K562 (cell line): ENCODE results near the gene CERS6. TPM values are rescaled to one million over a fixed set of nuclear protein-coding genes. Genes with fewer than 3 reads are reported as not detected.

Experiments
- ATF1 ChIP-seq, 2 experiments: fragments of 450-650 bp in 1 of 2; IDR thresholded peaks; 2 replicates each; pipeline ENCODE4 v1.6.1; 2016; ENCODE audit warnings: missing compliant biosample characterization in 1 of 2, missing genetic modification characterization in 1 of 2
- BMI1 ChIP-seq: fragments of 150-350 bp; IDR thresholded peaks from 2 replicates; pipeline ENCODE4 v1.6.1; 2014; ENCODE audit warnings: low read length
- C11orf30 ChIP-seq: fragments of 450-650 bp; IDR thresholded peaks from 2 replicates; pipeline ENCODE4 v1.6.1; 2016; ENCODE audit warnings: low read depth, mild to moderate bottlenecking
- CBFB ChIP-seq: sonication (generic); formaldehyde crosslinking; IDR thresholded peaks from 2 replicates; pipeline ENCODE4 v1.4.0; 2020; ENCODE audit warnings: mild to moderate bottlenecking, missing genetic modification reagents
- ELF1 ChIP-seq: fragments of 200-800 bp; sonication (Bioruptor generic); IDR thresholded peaks from 2 replicates; pipeline ENCODE4 v1.6.1; 2016; ENCODE audit warnings: missing genetic modification characterization, missing compliant biosample characterization
- EWSR1 ChIP-seq: fragments of 450-650 bp; IDR thresholded peaks from 2 replicates; pipeline ENCODE4 v1.6.1; 2018; ENCODE audit warnings: borderline replicate concordance, mild to moderate bottlenecking, low read depth, moderate library complexity; ENCODE audit not compliant: partially characterized antibody
- FOXO4 ChIP-seq: fragments of 450-650 bp; formaldehyde crosslinking; IDR thresholded peaks from 2 replicates; pipeline ENCODE4 v1.4.0; 2020; ENCODE audit warnings: mild to moderate bottlenecking, moderate library complexity
- HDAC8 ChIP-seq: fragments of 450-650 bp; IDR thresholded peaks from 2 replicates; pipeline ENCODE4 v1.6.1; 2016; ENCODE audit warnings: mild to moderate bottlenecking, missing genetic modification characterization, moderate library complexity, missing compliant biosample characterization
- HES1 ChIP-seq: fragments of 450-650 bp; IDR thresholded peaks from 2 replicates; pipeline ENCODE4 v1.6.1; 2016; ENCODE audit warnings: low read depth, mild to moderate bottlenecking, moderate library complexity
- JUNB ChIP-seq: fragments of 450-650 bp; formaldehyde crosslinking; conservative IDR thresholded peaks from 2 replicates; pipeline ENCODE4 v1.4.0; 2020; ENCODE audit warnings: mild to moderate bottlenecking
- PTRF ChIP-seq: fragments of 450-650 bp; IDR thresholded peaks from 2 replicates; pipeline ENCODE4 v1.6.1; 2016; ENCODE audit warnings: mild to moderate bottlenecking, missing genetic modification characterization, missing compliant biosample characterization
- PURB ChIP-seq: sonication (generic); formaldehyde crosslinking; IDR thresholded peaks from 2 replicates; pipeline ENCODE4 v1.9.0; 2021; ENCODE audit warnings: low read depth, mild to moderate bottlenecking, missing genetic modification reagents
- RAD51 ChIP-seq: fragments of 450-650 bp; IDR thresholded peaks from 2 replicates; pipeline ENCODE4 v1.7.1; 2016; ENCODE audit warnings: low read depth, mild to moderate bottlenecking, borderline replicate concordance
- SIRT6 ChIP-seq: IDR thresholded peaks from one replicate; pipeline ENCODE4 v1.6.1; 2012; ENCODE audit warnings: low read depth, mild to moderate bottlenecking, control low read depth, inconsistent platforms, low read length, moderate library complexity
- TFAP4 ChIP-seq: sonication (generic); formaldehyde crosslinking; IDR thresholded peaks from 2 replicates; pipeline ENCODE4 v1.8.0; 2022; ENCODE audit warnings: missing genetic modification reagents, mild to moderate bottlenecking, moderate library complexity, borderline replicate concordance
- TRIM24 ChIP-seq, 2 experiments: fragments of 450-650 bp; IDR thresholded peaks; 2 replicates each; pipeline ENCODE4 v1.6.1; 2016
- ZFP91 ChIP-seq: sonication (generic); formaldehyde crosslinking; IDR thresholded peaks from 2 replicates; pipeline ENCODE4 v1.8.0; 2022; ENCODE audit warnings: mild to moderate bottlenecking, missing genetic modification reagents
- polyA plus RNA-seq, 8 experiments: library from polyadenylated mRNA; depleted of rRNA in 4 of 8; stranded (reverse) in 5 of 8; unstranded in 3 of 8; fragments of >200 nt; fragmentation: Nextera tagmentation in 2 of 8; fragmentation: Illumina TruSeq in 1 of 8; extraction: Ambion mirVana in 2 of 8; extraction: Trizol in 1 of 8; gene quantifications; 2 replicates each; pipeline versions ENCODE4 v1.2.1 to v1.2.3, GENCODE V29; 2011 to 2014; ENCODE audit warnings: inconsistent platforms in 1 of 8, missing spikeins in 1 of 8
- total RNA-seq, 7 experiments: library from RNA; depleted of rRNA in 6 of 7; stranded (reverse); fragments of >200 nt in 6 of 7; fragmentation: Illumina TruSeq in 2 of 7; extraction: Trizol in 2 of 7; gene quantifications; 2 replicates each; pipeline versions ENCODE4 v1.2.1 to v1.2.3, GENCODE V29; 2011 to 2021; ENCODE audit warnings: low replicate concordance in 1 of 7
- TF ChIP-seq, protein P1 (sequence below): fragments of 250-450 bp; sonication (Bioruptor Pico); IDR thresholded peaks from 2 replicates; pipeline ENCODE4 v1.5.1; 2021; ENCODE audit warnings: mild to moderate bottlenecking
- TF ChIP-seq, protein P2 (sequence below): fragments of 450-650 bp; IDR thresholded peaks from 2 replicates; pipeline ENCODE4 v1.6.1; 2016; ENCODE audit warnings: borderline replicate concordance

Gene CERS6
- total and polyA plus RNA-seq, 9 of the 15 experiments (the other 6 are each of a cell fraction or from before 2014, with no cell fraction given) = 1.6 to 13.6 (median 11.4) TPM

GRCh38 chr2:168801961-168802858 is 346.1 kb downstream of the CERS6 start, which contains the start of gene NOSTRIN (continued):
- TF ChIP-seq ZFP91 (CRISPR knock-in tag) (no peak), TRIM24 (IDR thresholded peaks at IDR 0.05) (0 out of 4 replicates have a peak, but pooled peaks of 1 of the 2 experiments have one; percentile 10), SIRT6 (no peak), EWSR1 (no peak), RAD51 (no peak), BMI1 (no peak), TFAP4 (CRISPR knock-in tag) (no peak), PTRF (tag) (no peak), JUNB (CRISPR knock-in tag) (no peak), ATF1 (CRISPR knock-in tag; IDR thresholded peaks at IDR 0.05) (no peak), ATF1 (tag; IDR thresholded peaks at IDR 0.05) (no peak; the same call in 1 of the 2 replicates), FOXO4 (CRISPR knock-in tag) (no peak), C11orf30 (no peak), PURB (no peak), HES1 (no peak), CBFB (CRISPR knock-in tag) (no peak), HDAC8 (tag) (0 out of 2 replicates have a peak, but pooled peaks have one; percentile 53), ELF1 (peak; percentile 78)
- TF ChIP-seq, protein P1, sequence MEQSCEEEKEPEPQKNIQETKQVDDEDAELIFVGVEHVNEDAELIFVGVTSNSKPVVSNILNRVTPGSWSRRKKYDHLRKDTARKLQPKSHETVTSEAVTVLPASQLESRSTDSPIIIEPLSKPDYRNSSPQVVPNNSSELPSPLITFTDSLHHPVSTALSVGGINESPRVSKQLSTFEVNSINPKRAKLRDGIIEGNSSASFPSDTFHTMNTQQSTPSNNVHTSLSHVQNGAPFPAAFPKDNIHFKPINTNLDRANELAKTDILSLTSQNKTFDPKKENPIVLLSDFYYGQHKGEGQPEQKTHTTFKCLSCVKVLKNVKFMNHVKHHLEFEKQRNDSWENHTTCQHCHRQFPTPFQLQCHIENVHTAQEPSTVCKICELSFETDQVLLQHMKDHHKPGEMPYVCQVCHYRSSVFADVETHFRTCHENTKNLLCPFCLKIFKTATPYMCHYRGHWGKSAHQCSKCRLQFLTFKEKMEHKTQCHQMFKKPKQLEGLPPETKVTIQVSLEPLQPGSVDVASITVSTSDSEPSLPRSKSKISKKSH (CRISPR knock-in tag) = no peak
- TF ChIP-seq, protein P2, sequence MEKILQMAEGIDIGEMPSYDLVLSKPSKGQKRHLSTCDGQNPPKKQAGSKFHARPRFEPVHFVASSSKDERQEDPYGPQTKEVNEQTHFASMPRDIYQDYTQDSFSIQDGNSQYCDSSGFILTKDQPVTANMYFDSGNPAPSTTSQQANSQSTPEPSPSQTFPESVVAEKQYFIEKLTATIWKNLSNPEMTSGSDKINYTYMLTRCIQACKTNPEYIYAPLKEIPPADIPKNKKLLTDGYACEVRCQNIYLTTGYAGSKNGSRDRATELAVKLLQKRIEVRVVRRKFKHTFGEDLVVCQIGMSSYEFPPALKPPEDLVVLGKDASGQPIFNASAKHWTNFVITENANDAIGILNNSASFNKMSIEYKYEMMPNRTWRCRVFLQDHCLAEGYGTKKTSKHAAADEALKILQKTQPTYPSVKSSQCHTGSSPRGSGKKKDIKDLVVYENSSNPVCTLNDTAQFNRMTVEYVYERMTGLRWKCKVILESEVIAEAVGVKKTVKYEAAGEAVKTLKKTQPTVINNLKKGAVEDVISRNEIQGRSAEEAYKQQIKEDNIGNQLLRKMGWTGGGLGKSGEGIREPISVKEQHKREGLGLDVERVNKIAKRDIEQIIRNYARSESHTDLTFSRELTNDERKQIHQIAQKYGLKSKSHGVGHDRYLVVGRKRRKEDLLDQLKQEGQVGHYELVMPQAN = no peak
